Smooth muscle cell of the brain vasculature (primary cell): ENCODE measurements around the gene RAI1.
"Not testable (repeated sequence)": the region's sequence is repeated elsewhere in the genome, so short reads cannot be mapped to it uniquely, and the experiment has no call there.

Experiments used
- DNase-seq: peaks from one replicate; pipeline ENCODE4 v3.0.0-alpha.2; 2012; ENCODE audit warnings: low read depth, low spot score

The RAI1 gene

DNA sequence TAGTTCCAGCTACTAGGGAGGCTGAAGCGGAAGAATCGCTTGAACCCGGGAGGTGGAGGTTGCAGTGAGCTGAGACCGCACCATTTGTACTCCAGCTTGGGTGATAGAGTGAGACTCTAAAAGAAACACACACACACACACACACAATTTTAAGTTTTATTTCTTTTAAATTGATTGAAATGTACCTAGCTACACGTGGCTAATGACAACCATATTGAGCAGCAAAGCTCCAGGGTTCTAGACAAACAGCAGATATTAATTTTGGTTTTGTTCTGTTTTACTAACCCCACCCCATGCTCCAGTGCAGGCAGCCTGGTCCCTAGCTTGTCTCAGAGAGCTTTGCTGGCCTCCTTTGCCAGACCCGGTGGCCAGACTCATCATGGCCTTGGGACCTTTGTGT, 16.0 kb upstream of the RAI1 start:
- no peak for DNase-seq

DNA sequence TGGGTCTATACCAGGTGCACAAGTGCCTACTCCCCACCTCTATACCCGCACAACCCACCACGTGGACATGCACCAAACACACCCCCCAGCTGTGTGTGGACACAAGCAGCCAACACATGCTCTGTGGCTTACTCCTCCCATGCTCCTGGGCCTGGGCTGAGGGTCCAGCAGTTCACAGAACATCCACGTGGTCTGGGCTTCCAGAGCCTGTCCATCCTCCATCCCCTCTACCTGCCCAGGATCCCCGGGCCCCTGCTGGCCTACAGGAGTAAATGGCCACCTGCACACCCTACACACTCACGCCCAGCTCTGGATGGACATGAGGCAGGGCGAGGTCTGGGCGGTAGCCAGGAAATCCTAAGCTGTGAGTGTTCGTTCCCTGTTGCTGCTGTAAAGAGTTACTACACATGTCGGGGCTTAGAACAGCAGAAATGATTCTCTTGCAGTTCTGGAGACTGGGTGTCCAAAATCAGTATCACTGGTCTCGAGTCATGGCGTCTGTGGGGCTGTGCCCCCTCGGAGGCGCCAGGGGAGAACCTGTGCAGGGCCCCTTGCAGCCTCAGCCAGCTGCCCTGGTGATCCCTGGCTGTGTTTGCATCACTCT, 15.0 kb upstream of the RAI1 start:
- no peak for DNase-seq

DNA sequence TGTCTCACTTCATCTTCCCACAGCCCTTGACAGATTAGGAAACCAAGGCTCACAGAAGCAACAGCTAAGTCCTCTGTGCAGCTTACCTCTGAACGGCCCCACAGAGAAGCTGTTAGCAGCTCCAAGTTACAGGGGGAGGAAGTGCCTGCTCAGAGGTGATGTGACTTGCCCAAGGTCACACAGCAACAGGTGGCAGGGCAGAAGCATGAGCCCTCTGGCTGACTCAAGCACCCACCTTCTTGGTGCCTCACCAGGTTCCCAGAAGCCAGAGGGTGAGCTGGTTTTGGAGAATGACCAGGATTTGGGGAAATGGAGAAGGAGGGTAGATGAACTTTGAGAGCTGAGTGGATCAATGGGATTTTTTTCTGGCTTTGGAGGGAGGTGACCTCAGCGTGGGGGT, 14.0 kb upstream of the RAI1 start:
- no peak for DNase-seq

DNA sequence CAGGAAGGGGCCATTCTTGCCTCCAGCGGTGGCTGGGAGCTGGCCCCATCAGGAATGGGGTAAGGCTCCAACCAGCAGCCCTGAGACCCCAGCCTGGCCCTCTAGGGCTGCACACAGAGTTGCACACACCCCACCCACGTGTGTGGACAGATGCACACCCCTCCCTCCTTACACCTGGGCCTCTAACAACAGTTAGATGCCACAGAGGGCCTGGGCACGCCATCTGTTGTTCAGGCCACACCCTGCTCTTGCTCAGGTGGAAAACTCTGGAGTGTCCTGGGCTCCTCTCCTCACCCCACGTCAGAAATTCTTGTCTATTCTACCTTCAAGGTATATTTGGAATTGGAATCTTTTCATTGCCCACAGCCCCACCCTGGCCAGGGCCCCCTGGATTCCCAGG, 13.3 kb upstream of the RAI1 start:
- DNase-seq, result no peak

GRCh38 chr17:17668358-17668757, 12.9 kb upstream of the RAI1 start:
- DNase-seq, result no peak

GRCh38 chr17:17668775-17669579, 12.3 kb upstream of the RAI1 start:
- no peak for DNase-seq

GRCh38 chr17:17669580-17670235, 11.6 kb upstream of the RAI1 start:
- DNase-seq, result no peak

- no peak for DNase-seq
These were observed 10.5 kb upstream of the RAI1 start for GRCh38 chr17:17670701-17671305.

DNA sequence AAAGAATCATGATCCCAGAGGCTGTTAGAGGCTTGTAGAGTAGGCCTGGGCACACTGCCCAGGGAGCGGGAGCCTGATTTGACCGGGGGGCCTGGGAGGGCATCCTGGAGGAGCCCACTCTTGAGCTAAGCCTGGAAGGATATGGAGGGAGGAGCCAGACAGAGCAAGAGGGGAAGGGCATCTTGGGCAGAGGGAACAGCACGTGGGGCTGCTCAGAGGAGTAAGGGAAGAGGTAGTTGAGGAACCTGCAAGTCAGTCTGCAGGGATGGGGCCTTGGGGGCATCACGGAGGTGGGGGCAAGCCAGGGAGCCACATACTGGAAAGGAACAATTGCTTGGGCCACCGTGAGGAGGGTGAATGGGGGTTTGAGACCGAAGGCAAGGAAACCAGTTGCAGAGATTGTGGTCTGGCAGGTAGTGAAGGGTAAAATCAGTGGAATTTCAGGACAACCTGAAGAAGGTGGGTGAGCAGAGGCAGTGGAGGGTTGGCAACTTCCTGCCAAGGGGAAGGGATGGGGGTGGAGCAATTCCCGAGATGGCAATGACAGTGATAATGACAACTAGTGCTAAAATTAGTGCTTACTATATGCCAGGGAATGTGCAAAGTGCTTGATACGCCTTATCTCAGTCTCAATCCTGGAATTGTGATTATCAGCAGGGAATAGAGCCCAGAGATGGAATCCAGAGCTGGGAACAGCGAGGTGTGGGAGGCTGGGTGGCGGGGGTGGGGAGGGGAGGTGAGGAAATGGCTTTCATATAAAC, 9.7 kb upstream of the RAI1 start:
- DNase-seq, result no peak

- DNase-seq, result no peak
These were observed 8.5 kb upstream of the RAI1 start for GRCh38 chr17:17672453-17673368.

- DNase-seq, result no peak
These were observed 5.8 kb upstream of the RAI1 start for GRCh38 chr17:17675416-17675815.

GRCh38 chr17:17675925-17676534, 5.2 kb upstream of the RAI1 start:
- DNase-seq, result no peak

GRCh38 chr17:17676752-17677151, 4.5 kb upstream of the RAI1 start:
- no peak for DNase-seq

DNA sequence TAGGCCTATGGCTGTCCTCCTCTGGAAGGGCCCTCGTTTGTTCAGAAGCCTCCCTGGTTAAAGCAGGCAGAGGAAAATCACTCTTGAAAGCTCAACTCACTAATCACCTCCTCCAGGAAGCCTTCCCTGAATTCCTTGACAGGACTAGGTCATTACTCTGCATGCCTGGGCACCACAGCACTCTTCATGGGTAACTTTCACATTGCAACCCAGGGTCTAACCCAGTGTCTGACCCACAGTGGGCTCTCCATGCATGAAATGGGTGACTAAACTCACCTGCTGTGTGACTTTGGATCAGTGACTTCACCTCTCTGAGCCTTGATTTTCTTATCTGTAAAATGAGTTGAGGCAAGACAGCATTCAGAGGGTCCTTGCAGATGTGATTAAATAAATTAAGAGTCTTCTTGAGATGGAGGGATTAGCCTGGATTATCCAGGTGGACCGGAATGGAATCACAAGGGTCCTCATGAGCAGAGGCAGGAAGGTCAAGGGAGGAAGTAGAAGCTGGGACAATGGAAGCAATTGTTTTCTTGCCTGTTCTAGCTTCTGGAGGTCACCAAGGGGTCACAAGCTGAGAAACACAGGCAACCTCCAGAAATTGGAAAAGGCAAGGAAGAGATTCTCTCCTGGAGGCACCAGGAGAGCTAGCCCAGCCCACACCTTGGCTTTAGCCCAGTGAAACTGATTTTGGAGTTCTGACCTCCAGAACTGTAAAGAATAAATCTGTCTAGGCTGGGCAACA, 3.8 kb upstream of the RAI1 start:
- DNase-seq, result no peak

GRCh38 chr17:17678063-17678699, 3.1 kb upstream of the RAI1 start:
- DNase-seq, result not testable (repeated sequence)

DNA sequence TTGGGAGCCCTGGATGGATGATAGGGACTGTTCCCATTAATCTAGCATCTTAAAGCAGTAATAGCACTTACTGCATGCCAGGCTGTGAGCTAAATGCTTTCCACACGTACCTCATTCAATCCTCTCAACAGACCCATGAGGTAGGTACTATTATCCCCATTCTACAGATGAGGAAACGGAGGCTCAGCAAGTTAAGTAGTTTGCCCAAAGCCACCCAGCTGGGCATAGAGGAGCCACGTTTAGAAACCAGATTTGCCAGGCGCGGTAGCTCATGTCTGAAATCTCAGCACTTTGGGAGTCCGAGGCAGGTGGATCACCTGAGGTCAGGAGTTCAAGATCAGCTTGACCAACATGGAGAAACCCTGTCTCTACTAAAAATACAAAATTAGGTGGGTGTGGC, 2.0 kb upstream of the RAI1 start:
- no peak for DNase-seq

- DNase-seq, result no peak
These were observed 1.5 kb upstream of the RAI1 start for GRCh38 chr17:17679748-17680147.

GRCh38 chr17:17680477-17681186, 626 bp upstream of the RAI1 start:
- no peak for DNase-seq
